ENCODE data around the gene PSAP. TPM values are rescaled to one million over a fixed set of nuclear protein-coding genes. Genes with fewer than 3 reads are reported as not detected.

The PSAP gene
- total RNA-seq, 2 donors from 2014 or later = 1,145 to 1,486 TPM

- Histone ChIP-seq H3K4me3 (no peak overlapping the region), H3K9me3 (no peaks in the 10 kb centered on the region), H3K27ac (no peak overlapping the region), H3K4me1 (peaks cover 0 to 55% of the 10 kb centered on the region in 2 donors), H3K27me3 (no peaks in the 10 kb centered on the region), H3K36me3 (peaks cover 53% of the 10 kb centered on the region)
- TF ChIP-seq, protein P1, sequence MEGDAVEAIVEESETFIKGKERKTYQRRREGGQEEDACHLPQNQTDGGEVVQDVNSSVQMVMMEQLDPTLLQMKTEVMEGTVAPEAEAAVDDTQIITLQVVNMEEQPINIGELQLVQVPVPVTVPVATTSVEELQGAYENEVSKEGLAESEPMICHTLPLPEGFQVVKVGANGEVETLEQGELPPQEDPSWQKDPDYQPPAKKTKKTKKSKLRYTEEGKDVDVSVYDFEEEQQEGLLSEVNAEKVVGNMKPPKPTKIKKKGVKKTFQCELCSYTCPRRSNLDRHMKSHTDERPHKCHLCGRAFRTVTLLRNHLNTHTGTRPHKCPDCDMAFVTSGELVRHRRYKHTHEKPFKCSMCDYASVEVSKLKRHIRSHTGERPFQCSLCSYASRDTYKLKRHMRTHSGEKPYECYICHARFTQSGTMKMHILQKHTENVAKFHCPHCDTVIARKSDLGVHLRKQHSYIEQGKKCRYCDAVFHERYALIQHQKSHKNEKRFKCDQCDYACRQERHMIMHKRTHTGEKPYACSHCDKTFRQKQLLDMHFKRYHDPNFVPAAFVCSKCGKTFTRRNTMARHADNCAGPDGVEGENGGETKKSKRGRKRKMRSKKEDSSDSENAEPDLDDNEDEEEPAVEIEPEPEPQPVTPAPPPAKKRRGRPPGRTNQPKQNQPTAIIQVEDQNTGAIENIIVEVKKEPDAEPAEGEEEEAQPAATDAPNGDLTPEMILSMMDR (IDR thresholded peaks at IDR 0.05) = no peak
- DNase-seq (ENCODE audit: low spot score) = no peak
Measured at GRCh38 chr10:71833451-71834342, 17.4 kb downstream of the PSAP start.

DNA sequence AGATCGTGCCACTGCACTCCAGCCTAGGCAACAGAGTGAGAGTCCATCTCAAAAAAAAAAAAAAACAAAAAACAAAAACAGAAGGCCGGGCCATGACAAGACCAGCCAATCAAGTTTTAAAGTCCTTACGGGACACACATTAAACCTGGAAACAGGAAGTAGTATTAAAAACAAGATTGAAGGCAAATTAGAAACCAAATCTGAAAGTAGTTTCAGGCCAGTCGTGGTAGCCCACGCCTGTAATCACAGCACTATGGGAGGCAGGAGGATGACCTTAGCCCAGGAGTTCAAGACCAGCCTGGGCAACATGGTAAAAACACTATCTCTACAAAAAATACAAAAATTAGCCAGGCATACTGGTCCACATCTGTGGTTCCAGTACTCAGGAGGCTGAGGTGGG is 18.1 kb downstream of the PSAP start:
- DNase-seq (ENCODE audit: low spot score) = no peak
- H3K27ac ChIP-seq = no peak overlapping the region
- H3K9me3 ChIP-seq = no peaks in the 10 kb centered on the region
- TF ChIP-seq, protein P1 (IDR thresholded peaks at IDR 0.05) = no peak
- H3K27me3 ChIP-seq = no peaks in the 10 kb centered on the region
- peaks cover 0 to 48% of the 10 kb centered on the region in 2 donors for H3K4me1 ChIP-seq
- peaks cover 60% of the 10 kb centered on the region for H3K36me3 ChIP-seq
- no peak overlapping the region for H3K4me3 ChIP-seq

DNA sequence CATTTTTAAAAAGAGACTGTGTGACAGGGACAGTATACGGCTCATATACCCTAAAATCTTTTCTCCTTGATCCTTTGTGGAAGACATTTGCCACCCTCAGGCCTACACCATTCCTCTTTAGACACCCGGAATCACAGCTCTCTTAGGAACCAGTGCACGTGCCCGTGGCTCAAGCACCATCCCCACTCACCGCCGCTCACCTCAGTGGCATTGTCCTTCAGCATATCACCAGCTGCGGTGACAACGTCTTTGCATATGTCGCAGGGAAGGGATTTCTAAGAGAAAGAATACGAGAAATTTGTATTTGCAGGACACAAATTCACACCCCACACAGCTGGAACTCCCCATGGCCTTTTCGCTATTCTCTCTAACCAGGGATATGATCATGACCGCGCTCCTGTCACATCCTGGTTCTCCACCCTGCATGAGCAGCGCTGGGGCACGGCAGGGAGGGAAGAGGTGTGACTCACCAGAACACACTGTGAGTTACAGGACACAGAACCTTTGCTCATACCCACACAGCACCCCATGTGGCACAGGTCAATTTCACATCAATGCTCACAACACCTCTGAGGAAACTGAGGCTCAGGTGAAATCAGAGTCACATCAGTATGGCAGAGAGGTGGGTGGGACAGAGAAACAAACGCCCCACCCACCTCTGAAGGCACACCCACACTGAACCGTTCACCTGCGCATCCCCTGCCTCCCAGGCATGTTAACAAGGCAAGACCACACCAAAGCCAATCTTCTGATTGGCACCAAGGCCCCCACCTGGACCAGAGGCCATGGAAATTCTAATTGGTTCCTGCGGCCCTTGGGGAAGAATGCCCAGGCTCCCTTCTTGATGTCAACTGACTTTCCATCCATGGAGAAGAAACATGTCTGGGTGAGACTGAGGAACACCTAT is 19.2 kb downstream of the PSAP start:
- no peaks in the 10 kb centered on the region for H3K27me3 ChIP-seq
- H3K27ac ChIP-seq = no peak overlapping the region
- peaks cover 71% of the 10 kb centered on the region for H3K36me3 ChIP-seq
- H3K4me1 ChIP-seq = peaks cover 0 to 37% of the 10 kb centered on the region in 2 donors
- no peaks in the 10 kb centered on the region for H3K9me3 ChIP-seq
- no peak overlapping the region for H3K4me3 ChIP-seq
- no peak for DNase-seq (ENCODE audit: low spot score)
- TF ChIP-seq, protein P1 (IDR thresholded peaks at IDR 0.05) = no peak

DNA sequence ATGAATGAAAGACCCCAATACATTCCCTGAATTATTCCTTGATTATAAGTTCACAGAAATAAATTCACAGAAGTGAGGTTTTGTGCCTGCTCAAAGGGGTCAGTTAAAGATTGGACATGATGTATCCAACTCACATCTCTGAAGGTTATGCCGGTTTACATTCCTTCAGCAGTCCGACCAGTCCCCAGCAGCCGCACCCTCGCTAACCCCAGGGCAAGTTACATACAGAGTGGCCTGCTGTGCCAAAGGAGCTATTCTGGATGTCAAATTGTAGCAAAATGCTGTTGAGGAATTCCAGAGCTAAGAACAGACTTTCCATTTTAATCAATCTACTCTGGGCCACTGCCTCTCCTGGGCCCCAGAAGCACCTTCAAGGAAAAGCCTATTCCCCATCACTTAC is 20.3 kb downstream of the PSAP start:
- peaks cover 0 to 25% of the 10 kb centered on the region in 2 donors for H3K4me1 ChIP-seq
- no peaks in the 10 kb centered on the region for H3K9me3 ChIP-seq
- H3K27me3 ChIP-seq = no peaks in the 10 kb centered on the region
- H3K27ac ChIP-seq = no peak overlapping the region
- no peak overlapping the region for H3K4me3 ChIP-seq
- DNase-seq (ENCODE audit: low spot score) = no peak
- TF ChIP-seq, protein P1 (IDR thresholded peaks at IDR 0.05) = no peak
- H3K36me3 ChIP-seq = peaks cover 83% of the 10 kb centered on the region

- H3K36me3 ChIP-seq = peaks cover 91% of the 10 kb centered on the region
- no peak overlapping the region for H3K27ac ChIP-seq
- H3K4me3 ChIP-seq = no peak overlapping the region
- TF ChIP-seq, protein P1 (IDR thresholded peaks at IDR 0.05) = no peak
- H3K4me1 ChIP-seq = peaks cover 0 to 19% of the 10 kb centered on the region in 2 donors
- no peak for DNase-seq (ENCODE audit: low spot score)
- no peaks in the 10 kb centered on the region for H3K27me3 ChIP-seq
- H3K9me3 ChIP-seq = no peaks in the 10 kb centered on the region
Measured at GRCh38 chr10:71829896-71830295, 21.2 kb downstream of the PSAP start.

All from right atrium auricular region (tissue), 2 donors.